NCI-H1092 (cell line): ENCODE results near the gene UVRAG.
"Not testable (repeated sequence)": the region's sequence is repeated elsewhere in the genome, so short reads cannot be mapped to it uniquely, and the experiment has no call there.

ENCODE experiments used
- DNase-seq: peaks from one replicate; lab custom pipeline; 2025; lab: John Stamatoyannopoulos, UW

The UVRAG gene

GRCh38 chr11:75879737-75880136, 64.7 kb downstream of the UVRAG start:
- DNase-seq: no peak

GRCh38 chr11:75880343-75880742, 65.3 kb downstream of the UVRAG start:
- not testable (repeated sequence) for DNase-seq

DNA sequence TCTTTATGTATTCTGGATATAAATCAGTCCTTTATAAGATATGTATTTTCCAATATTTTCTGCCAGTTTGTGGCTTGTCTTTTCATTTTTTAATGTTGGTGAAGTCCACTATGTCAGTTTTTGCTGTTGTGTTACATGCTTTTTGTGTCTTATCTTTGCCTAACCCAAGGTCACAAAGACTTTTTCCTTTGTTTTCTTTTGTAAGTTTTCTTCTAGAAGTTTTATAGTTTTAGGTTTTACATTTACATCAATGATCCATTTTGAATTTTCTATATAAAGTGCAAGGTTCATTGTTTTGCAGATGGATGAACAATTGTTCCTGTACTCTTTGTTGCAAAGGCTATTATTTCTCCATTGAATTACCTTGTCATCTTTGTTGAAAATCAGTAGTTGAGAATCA, 69.3 kb downstream of the UVRAG start:
- DNase-seq: no peak

- no peak for DNase-seq
These were observed 73.4 kb downstream of the UVRAG start for GRCh38 chr11:75888416-75888815.

- no peak for DNase-seq
These were observed 77.1 kb downstream of the UVRAG start for GRCh38 chr11:75891947-75892739.

DNA sequence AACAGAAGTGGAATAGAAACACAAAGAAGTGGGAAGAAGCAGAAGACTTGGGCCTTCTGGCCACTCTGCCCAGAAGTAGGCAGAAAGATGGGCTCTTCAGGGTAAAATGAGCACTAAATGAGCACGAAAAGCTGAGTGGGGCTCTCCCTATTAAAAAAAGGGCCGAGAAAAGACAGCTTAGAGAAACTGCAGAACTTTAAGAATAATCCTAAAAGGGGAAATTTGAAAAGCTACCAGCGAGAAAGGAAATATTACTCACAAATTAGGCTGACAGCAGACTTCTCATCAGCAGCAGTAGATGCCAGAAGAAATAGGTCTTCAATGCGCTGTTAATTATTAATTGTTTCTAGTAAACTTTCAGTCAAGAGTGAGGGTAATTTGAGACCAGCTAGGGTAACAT, 78.2 kb downstream of the UVRAG start:
- DNase-seq: no peak

- no peak for DNase-seq
These were observed 79.1 kb downstream of the UVRAG start for GRCh38 chr11:75894036-75894585.

- peak; percentile 7 for DNase-seq
These were observed 81.9 kb downstream of the UVRAG start for GRCh38 chr11:75896843-75897419.

DNA sequence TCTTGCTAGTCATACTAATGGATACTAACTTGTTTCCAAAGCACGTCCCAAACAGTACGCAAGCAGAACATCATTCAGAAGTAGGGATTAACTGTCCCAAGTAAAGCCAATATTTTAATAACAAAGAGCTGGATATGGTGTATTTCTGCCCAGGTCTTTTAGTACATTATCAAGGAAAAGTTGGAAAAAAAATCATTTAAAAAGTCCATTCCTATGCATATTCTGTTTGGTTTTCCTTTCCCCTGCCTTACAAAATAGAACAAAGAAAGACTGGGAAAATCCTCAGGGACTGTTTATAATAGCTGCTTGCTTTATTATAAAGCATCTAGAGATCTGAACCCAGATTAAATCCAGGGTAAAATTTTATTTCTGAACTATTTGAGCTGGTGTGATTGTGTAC, 83.9 kb downstream of the UVRAG start:
- DNase-seq: no peak

GRCh38 chr11:75899806-75900205, 84.8 kb downstream of the UVRAG start:
- no peak for DNase-seq

DNA sequence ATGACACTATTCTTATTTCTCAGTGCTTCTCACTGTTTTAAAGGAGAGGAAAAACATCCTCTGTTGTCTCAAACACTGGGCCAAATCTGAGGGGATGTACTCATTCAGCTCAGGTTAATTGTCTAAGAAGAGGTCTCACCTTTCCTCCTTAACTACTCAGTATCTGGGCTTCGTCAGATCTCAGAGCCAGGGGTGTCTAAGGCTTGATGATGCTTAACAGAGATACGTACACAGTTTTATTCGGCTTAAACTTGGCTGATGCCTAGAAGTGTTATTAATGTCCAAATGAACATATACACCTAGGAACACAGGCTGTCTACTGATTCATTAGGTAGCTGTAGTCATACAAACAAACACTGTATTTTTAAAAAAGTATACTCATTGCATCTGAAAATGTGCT, 85.8 kb downstream of the UVRAG start:
- no peak for DNase-seq

DNA sequence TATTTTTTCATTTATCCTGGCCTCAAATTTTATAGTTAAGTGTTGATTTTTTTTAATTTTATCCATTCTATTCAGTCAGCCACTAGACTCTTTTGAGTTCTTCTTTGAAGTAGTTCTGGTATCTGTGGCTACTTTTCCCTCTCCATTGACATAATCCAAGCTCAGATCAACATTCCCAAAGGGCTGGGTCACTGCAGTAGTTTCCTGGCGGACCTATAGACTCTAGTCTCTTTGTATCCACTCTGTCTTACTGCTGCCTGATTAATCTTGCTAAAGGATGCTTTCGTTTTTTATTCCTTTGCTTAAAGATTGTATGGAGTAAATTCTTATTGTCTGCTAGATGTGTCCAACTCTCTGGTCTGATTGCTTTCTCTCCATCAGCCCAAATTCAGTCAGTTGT, 87.6 kb downstream of the UVRAG start:
- no peak for DNase-seq

GRCh38 chr11:75903276-75903675, 88.3 kb downstream of the UVRAG start:
- no peak for DNase-seq

DNA sequence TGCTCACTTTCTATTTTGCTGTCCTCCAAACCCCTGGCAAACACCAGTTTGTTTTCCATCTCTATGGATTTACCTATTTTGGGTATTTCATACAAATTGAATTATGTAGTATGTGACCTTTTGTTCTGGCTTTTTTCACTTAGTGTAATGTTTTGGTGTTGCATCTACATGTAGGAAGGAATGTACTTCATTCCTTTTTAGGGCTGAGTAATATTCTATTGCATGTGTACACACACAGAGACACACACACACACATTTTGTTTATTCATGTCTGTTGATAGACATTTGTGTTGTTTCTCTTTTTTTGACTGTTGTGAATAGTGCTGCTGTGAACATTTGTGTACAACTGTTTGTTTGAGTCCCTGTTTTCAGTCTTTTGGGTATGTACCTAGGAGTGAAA, 90.4 kb downstream of the UVRAG start:
- no peak for DNase-seq

DNA sequence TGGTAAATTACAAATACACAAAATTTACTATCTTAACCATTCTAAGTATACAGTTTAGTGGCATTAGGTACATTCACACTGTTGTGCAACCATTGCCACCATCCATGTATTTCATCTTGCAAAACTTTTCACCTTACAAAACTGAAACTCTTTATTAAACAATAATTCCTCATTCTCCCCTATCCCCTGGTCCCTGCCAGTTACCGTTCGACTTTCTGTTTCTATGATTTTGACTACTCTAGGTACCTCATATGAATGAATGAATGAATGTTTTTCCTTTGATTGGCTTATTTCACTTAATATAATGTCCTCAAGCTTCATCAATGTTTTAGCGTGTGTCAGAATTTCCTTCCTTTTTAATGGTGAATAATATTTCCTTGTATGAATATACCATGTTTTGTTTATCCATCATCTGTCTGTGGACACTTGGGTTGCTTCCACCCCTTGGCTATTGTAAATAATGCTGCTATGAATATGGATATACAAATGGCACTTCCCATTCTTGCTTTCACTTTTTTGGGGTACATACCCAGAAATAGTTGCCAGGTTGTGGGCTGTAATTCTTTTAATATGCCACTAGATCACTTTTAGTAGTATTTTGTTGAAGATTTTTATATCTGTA, 93.0 kb downstream of the UVRAG start:
- DNase-seq: no peak

DNA sequence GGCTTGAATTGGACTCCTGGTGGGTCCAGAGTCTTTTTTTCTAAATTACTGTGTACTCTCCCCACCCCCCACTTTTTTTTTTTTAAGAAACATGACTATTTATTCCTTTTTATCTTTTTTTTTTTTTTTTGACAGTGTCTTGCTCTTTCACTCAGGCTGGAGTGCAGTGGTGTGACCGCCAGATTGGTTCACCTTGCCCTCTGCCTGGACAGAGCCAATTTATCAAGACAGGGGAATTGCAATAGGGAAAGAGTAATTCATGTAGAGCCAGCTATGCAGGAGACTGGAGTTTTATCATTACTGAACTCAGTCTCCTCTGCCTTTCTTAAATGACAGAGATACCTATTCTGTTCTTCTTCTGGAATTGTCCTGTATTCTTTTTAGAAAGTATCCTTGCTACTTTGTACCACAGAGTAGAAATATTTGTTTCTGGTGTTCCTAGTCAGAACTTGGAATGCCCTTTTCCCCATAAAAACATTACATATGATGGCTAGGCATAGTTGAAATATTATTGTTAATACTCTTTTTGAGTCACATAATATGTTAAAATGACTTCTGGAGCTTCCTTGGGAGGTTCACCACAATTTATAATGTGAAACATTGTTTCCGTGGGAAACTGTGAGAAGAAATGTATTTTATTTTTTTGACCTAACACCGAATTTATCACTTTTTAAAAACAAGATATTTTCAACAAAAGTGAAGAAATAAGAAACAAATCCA, 95.6 kb downstream of the UVRAG start:
- DNase-seq: no peak

- no peak for DNase-seq
These were observed 96.4 kb downstream of the UVRAG start for GRCh38 chr11:75911459-75911858.

DNA sequence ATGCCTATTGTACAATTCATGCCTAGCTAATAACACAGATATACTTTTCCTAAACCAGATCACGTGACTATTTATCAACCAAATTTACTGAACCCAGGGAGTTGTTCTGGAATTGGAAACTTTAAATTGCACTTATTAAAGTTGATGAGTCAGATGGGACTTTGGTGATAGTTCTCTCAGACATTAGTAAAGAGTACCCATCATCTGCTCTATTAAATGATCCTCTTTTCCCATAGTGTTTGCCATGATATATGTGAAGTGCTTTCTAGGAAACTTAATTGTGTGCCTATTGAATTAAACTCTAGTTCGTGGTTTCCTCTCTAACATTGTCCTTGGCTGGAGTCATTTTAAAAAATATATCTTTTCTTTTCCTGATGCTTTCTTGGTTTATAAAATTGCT, 99.0 kb downstream of the UVRAG start:
- DNase-seq: no peak

DNA sequence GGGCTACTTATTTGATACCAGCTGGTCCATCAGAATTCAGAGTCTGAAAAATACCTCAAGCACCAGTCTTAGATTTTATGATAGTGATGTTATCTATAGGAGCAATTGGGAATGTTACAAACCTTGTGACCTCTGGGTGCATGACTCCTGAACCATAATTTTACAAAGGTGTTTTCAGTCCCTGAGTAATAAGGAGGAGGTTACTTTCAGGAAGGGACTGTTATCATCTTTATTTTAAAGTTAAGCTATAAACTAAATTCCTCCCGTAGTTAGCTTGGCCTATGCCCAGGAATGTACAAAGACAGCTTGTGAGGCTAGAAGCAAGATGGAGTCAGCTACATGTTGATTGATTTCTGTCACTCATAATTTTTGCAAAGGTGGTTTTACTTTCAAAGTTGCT, 101.9 kb downstream of the UVRAG start:
- DNase-seq: no peak

- no peak for DNase-seq
These were observed 103.3 kb downstream of the UVRAG start for GRCh38 chr11:75918331-75918730.

DNA sequence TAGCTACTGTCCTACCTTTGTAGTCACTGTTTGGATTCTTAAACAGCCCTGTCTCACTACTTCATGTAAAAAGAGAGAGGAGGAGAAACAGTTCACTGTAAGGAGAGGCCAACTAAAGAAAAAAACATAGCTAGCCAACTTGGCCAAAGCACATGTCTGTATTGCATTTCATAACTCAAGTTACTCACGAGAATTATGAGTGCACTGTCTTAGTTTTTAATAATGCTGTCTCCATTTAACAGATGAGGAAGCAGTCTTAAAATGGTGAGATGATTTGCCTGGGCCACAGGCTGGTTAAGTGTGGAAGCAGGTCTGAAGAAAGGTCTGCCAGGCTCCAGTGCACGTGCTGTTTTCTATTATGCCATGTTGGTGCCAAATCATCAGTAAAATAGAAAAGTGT, 104.5 kb downstream of the UVRAG start:
- DNase-seq: no peak

GRCh38 chr11:75920848-75921247, 105.8 kb downstream of the UVRAG start:
- DNase-seq: no peak

DNA sequence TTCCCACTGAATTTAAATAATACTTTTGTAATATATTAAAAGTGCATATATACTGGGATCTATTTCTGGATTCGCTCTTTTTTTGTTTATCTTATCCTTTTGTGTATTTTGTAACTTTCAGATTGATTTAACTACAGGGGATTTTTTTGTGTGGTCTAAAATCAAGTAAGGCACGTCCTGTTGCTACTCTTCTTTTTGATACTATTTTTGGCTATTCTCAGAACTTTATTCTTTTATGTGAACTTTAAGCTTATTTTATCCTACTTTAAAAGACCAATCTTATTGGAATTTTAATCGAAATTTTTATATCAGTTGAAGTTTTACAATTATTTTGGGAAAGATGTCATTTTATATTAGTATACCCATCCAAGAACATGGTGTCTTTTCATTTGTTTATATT, 106.8 kb downstream of the UVRAG start:
- no peak for DNase-seq
